HepG2 (cell line): ENCODE results near the gene LUZP1. TPM values are rescaled to one million over a fixed set of nuclear protein-coding genes. Genes with fewer than 3 reads are reported as not detected.

Experiments used
- ISL2 ChIP-seq: sonication (generic); formaldehyde crosslinking; IDR thresholded peaks from 2 replicates; pipeline ENCODE4 v1.5.0; 2020; ENCODE audit warnings: missing genetic modification reagents
- KDM1A ChIP-seq: IDR thresholded peaks from 2 replicates; pipeline ENCODE4 v1.6.1; 2016; ENCODE audit warnings: missing compliant biosample characterization
- KMT2A ChIP-seq: sonication (generic); formaldehyde crosslinking; IDR thresholded peaks from 2 replicates; pipeline ENCODE4 v1.4.0; 2020; ENCODE audit warnings: missing genetic modification reagents
- MXI1 ChIP-seq: IDR thresholded peaks from 3 replicates; pipeline ENCODE4 v1.6.1; 2012; ENCODE audit warnings: low read depth, low read length, inconsistent platforms, borderline replicate concordance
- NFATC3 ChIP-seq: sonication (generic); formaldehyde crosslinking; IDR thresholded peaks from 2 replicates; pipeline ENCODE4 v1.5.1; 2020; ENCODE audit warnings: mild to moderate bottlenecking, missing genetic modification reagents
- NKX3-1 ChIP-seq: sonication (generic); formaldehyde crosslinking; IDR thresholded peaks from 2 replicates; pipeline ENCODE4 v1.5.0; 2020; ENCODE audit warnings: missing genetic modification reagents
- PHF20 ChIP-seq: sonication (generic); formaldehyde crosslinking; IDR thresholded peaks from 2 replicates; pipeline ENCODE4 v1.5.0; 2020; ENCODE audit warnings: mild to moderate bottlenecking, missing genetic modification reagents
- SIX1 ChIP-seq: sonication (generic); formaldehyde crosslinking; IDR thresholded peaks from 2 replicates; pipeline ENCODE4 v1.4.0; 2020; ENCODE audit warnings: missing genetic modification reagents, borderline replicate concordance
- SIX4 ChIP-seq: sonication (generic); formaldehyde crosslinking; IDR thresholded peaks from 2 replicates; pipeline ENCODE4 v1.4.0; 2020; ENCODE audit warnings: missing genetic modification reagents
- TARDBP ChIP-seq: sonication (generic); formaldehyde crosslinking; IDR thresholded peaks from 2 replicates; pipeline ENCODE4 v1.8.0; 2022; ENCODE audit warnings: mild to moderate bottlenecking, missing genetic modification reagents
- ZFP36L2 ChIP-seq: sonication (generic); formaldehyde crosslinking; IDR thresholded peaks from 2 replicates; pipeline ENCODE4 v1.4.0; 2020; ENCODE audit warnings: missing genetic modification reagents
- ZNF138 ChIP-seq: sonication (generic); formaldehyde crosslinking; IDR thresholded peaks from 2 replicates; pipeline ENCODE4 v1.5.0; 2020; ENCODE audit warnings: mild to moderate bottlenecking, low read depth, missing genetic modification reagents
- ZNF264 ChIP-seq: sonication (generic); formaldehyde crosslinking; IDR thresholded peaks from 2 replicates; pipeline ENCODE4 v1.4.0; 2020; ENCODE audit warnings: missing genetic modification reagents
- ZNF276 ChIP-seq: sonication (generic); formaldehyde crosslinking; IDR thresholded peaks from 2 replicates; pipeline ENCODE4 v1.4.0; 2020; ENCODE audit warnings: mild to moderate bottlenecking, low read depth, missing genetic modification reagents
- ZNF296 ChIP-seq: sonication (generic); formaldehyde crosslinking; conservative IDR thresholded peaks from 2 replicates; pipeline ENCODE4 v1.5.0; 2020; ENCODE audit warnings: mild to moderate bottlenecking, missing genetic modification reagents
- ZNF414 ChIP-seq: sonication (generic); formaldehyde crosslinking; IDR thresholded peaks from 2 replicates; pipeline ENCODE4 v1.5.0; 2020; ENCODE audit warnings: missing genetic modification reagents
- ZNF710 ChIP-seq: sonication (generic); formaldehyde crosslinking; IDR thresholded peaks from 2 replicates; pipeline ENCODE4 v1.5.0; 2020; ENCODE audit warnings: mild to moderate bottlenecking, missing genetic modification reagents, borderline replicate concordance
- polyA plus RNA-seq, 8 experiments: library from polyadenylated mRNA; depleted of rRNA in 3 of 8; stranded (reverse) in 7 of 8; unstranded in 1 of 8; fragments of >200 nt; fragmentation: Illumina TruSeq in 4 of 8; extraction: Trizol in 4 of 8; gene quantifications; 2 replicates each; pipeline versions ENCODE4 v1.2.1 to v1.2.3, GENCODE V29; 2011 to 2016; ENCODE audit warnings: low read depth in 4 of 8, missing spikeins in 1 of 8, mixed read lengths in 1 of 8; ENCODE audit not compliant: insufficient read depth in 1 of 8
- total RNA-seq, 5 experiments: library from RNA; depleted of rRNA; stranded (reverse); fragments of >200 nt; fragmentation: Illumina TruSeq; extraction: Trizol; gene quantifications; 2 replicates each; pipeline ENCODE4 v1.2.3, GENCODE V29; 2016; ENCODE audit warnings: low read depth in 1 of 5
- TF ChIP-seq, protein P1 (sequence below): sonication (generic); formaldehyde crosslinking; IDR thresholded peaks from 2 replicates; pipeline ENCODE4 v1.4.0; 2020; ENCODE audit warnings: mild to moderate bottlenecking, missing genetic modification reagents

LUZP1 gene
- total and polyA plus RNA-seq, 2 of the 13 experiments (the other 11 are each of a cell fraction or from before 2014, with no cell fraction given) = 6.9 to 12.7 TPM

GRCh38 chr1:23168445-23169194 lies at the start of gene LUZP1 (continued):
- TF ChIP-seq ZNF710 (CRISPR knock-in tag) (no peak), TARDBP (CRISPR knock-in tag) (0 out of 2 replicates have a peak, but pooled peaks have one; percentile 37), ZNF138 (CRISPR knock-in tag) (no peak), ZFP36L2 (CRISPR knock-in tag) (no peak), NKX3-1 (CRISPR knock-in tag) (no peak), NFATC3 (CRISPR knock-in tag) (no peak), ZNF414 (no peak), SIX4 (CRISPR knock-in tag) (no peak), ZNF264 (CRISPR knock-in tag) (no peak), SIX1 (CRISPR knock-in tag) (no peak), KDM1A (CRISPR knock-in tag) (no peak), ZNF296 (CRISPR knock-in tag) (no peak), PHF20 (no peak), MXI1 (peak; percentile 62; the same call in 1 of the 3 replicates), ZNF276 (CRISPR knock-in tag) (peak; percentile 73; the same call in 1 of the 2 replicates), ISL2 (CRISPR knock-in tag) (no peak), KMT2A (no peak)
- TF ChIP-seq, protein P1, sequence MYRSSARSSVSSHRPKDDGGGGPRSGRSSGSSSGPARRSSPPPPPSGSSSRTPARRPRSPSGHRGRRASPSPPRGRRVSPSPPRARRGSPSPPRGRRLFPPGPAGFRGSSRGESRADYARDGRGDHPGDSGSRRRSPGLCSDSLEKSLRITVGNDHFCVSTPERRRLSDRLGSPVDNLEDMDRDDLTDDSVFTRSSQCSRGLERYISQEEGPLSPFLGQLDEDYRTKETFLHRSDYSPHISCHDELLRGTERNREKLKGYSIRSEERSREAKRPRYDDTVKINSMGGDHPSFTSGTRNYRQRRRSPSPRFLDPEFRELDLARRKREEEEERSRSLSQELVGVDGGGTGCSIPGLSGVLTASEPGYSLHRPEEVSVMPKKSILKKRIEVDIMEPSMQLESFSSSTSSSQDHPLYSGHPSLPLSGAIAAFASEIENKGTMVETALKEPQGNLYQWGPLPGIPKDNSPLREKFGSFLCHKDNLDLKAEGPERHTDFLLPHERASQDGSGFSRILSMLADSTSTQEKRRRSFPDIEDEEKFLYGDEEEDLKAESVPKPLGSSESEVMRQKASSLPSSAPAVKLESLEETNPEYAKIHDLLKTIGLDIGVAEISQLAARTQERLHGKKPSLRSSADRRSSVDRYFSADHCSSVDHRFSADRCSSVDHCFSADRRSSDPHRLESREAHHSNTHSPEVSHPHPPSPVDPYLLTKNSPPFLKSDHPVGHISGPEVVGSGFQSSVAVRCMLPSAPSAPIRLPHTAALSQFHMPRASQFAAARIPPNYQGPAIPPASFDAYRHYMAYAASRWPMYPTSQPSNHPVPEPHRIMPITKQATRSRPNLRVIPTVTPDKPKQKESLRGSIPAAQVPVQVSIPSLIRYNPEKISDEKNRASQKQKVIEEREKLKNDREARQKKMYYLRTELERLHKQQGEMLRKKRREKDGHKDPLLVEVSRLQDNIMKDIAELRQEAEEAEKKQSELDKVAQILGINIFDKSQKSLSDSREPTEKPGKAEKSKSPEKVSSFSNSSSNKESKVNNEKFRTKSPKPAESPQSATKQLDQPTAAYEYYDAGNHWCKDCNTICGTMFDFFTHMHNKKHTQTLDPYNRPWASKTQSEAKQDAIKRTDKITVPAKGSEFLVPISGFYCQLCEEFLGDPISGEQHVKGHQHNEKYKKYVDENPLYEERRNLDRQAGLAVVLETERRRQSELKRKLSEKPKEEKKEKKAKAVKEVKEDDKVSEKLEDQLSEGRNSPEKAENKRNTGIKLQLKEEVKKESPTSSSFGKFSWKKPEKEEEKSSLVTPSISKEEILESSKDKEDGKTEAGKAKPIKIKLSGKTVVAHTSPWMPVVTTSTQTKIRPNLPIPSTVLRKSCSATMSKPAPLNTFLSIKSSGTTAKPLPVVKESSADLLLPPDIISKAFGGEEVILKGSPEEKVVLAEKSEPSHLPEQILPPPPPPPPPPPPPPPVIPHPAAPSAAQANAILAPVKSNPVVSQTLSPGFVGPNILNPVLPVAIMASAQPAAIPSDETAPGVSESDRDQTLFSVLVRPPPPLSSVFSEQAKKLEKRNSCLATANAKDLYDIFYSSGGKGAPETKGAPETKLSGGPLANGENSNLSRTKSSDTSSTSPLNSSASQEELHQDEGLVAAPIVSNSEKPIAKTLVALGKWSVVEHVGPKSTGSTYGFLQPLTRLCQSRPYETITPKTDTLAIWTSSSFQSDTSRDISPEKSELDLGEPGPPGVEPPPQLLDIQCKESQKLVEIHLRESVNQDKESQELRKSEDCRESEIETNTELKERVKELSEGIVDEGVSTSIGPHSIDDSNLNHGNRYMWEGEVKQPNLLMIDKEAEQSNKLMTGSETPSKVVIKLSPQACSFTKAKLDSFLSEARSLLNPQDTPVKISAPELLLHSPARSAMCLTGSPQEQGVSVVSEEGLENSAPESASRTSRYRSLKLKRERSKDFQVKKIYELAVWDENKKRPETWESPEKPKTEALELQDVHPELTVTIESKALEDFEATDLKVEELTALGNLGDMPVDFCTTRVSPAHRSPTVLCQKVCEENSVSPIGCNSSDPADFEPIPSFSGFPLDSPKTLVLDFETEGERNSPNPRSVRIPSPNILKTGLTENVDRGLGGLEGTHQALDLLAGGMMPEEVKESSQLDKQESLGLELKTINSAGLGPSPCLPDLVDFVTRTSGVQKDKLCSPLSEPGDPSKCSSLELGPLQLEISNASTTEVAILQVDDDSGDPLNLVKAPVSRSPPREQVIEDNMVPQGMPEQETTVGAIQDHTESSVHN (CRISPR knock-in tag) = no peak
